SH-SY5Y (cell line): ENCODE data around the gene QRICH1.

Source experiments
- GATA2 ChIP-seq: IDR thresholded peaks from 2 replicates; pipeline ENCODE4 v1.6.1; 2011; ENCODE audit warnings: mild to moderate bottlenecking, low read depth, low read length
- GATA3 ChIP-seq: IDR thresholded peaks from 2 replicates; pipeline ENCODE4 v1.6.1; 2011; ENCODE audit warnings: low read depth, mild to moderate bottlenecking, low read length, moderate library complexity

GRCh38 chr3:49140080-49140479 is 46.2 kb upstream of the QRICH1 start:
- TF ChIP-seq GATA3, result no peak
- no peak for TF ChIP-seq GATA2
